Measurements from ENCODE around the gene DHRSX. TPM values are rescaled to one million over a fixed set of nuclear protein-coding genes. Genes with fewer than 3 reads are reported as not detected.

The DHRSX gene
- total and polyA plus RNA-seq, 10 of the 15 experiments (the other 5 are each of a cell fraction or from before 2014, with no cell fraction given) = 1.7 to 39.5 (median 16.5) TPM

- RAD21 ChIA-PET (ENCODE audit: unreplicated experiment) = no interaction called here
- H3K4me3 ChIP-seq = no peak overlapping the region
- no peaks in the 10 kb centered on the region for H4K20me1 ChIP-seq (ENCODE audit: control insufficient read depth, insufficient read depth)
- 92% methylated on average over 22 of the region's 22 CpGs for WGBS (ENCODE audit: insufficient coverage, insufficient replicate concordance, low lambda C conversion rate, missing lambda C conversion rate)
- in situ Hi-C loops (cut with MboI) = no loop called here
- DNase-seq (ENCODE audit: low read depth, low spot score) (no peak), FAIRE-seq (no peak), ATAC-seq (no peak)
- BruUV-seq (replicated peaks) = no TSS peak
- H3K36me3 ChIP-seq (ENCODE audit: control insufficient read depth in 2 of 2, insufficient read depth in 2 of 2, low read length in 1 of 2) = peaks cover 12 to 29% of the 10 kb centered on the region in 2 experiments; a peak in 3 of 4 replicates
- TF ChIP-seq BMI1 (IDR thresholded peaks at IDR 0.05; ENCODE audit: borderline replicate concordance) = no peak
- no peak for TF ChIP-seq POLR2AphosphoS5 (IDR thresholded peaks at IDR 0.05; ENCODE audit: low read length)
- no peak for TF ChIP-seq E2F8 (IDR thresholded peaks at IDR 0.05; ENCODE audit: low read depth, partially characterized antibody)
- TF ChIP-seq CREM (IDR thresholded peaks at IDR 0.05; ENCODE audit: low read depth) = no peak
- no peak for TF ChIP-seq PRDM15 (CRISPR knock-in tag; IDR thresholded peaks at IDR 0.05)
- TF ChIP-seq FOXK2 (IDR thresholded peaks at IDR 0.05) = no peak
- no peak for TF ChIP-seq E2F4 (IDR thresholded peaks at IDR 0.05; ENCODE audit: low read depth, low read length)
- TF ChIP-seq TAF1 (IDR thresholded peaks at IDR 0.05; ENCODE audit: borderline replicate concordance, low read depth, low read length) = no peak
- TF ChIP-seq CTCF (IDR thresholded peaks at IDR 0.05 in 2 of 3, conservative IDR thresholded peaks at IDR 0.05 in 1 of 3; ENCODE audit: control insufficient read depth in 2 of 3, extremely low read depth in 1 of 3, insufficient read depth in 1 of 3, low read depth in 3 of 3, low read length in 3 of 3) = no peak
- no peak for TF ChIP-seq NRF1 (conservative IDR thresholded peaks at IDR 0.05; ENCODE audit: low read depth, low read length)
- TF ChIP-seq TBL1XR1 (IDR thresholded peaks at IDR 0.05; ENCODE audit: low read depth, low read length) = no peak
- H3K27ac ChIP-seq (ENCODE audit: control insufficient read depth, insufficient read depth) = no peak overlapping the region
- H2AFZ ChIP-seq (ENCODE audit: control insufficient read depth, low read depth, low read length) = no peak overlapping the region
- peaks cover 30% of the 10 kb centered on the region for H3K79me2 ChIP-seq (ENCODE audit: control insufficient read depth, insufficient read depth, low read length)
- H3K4me2 ChIP-seq (ENCODE audit: control insufficient read depth, insufficient read depth) = no peak overlapping the region
- peaks cover 2% of the 10 kb centered on the region for H3K4me1 ChIP-seq (ENCODE audit: control insufficient read depth, insufficient read depth, low read length)
- SMC1A ChIA-PET (ENCODE audit: uncharacterized antibody, unreplicated experiment) = no interaction called here
- CTCF ChIA-PET = no interaction called here
- H3K9ac ChIP-seq (ENCODE audit: control insufficient read depth, insufficient read depth, low read length) = no peak overlapping the region
- POLR2A ChIA-PET = no interaction called here
- no peaks in the 10 kb centered on the region; the same call in 2 of the 3 replicates for H3K9me3 ChIP-seq (replicated peaks; ENCODE audit: control insufficient read depth, insufficient read depth, low read length)
- H3K27me3 ChIP-seq (replicated peaks in 1 of 2; ENCODE audit: control insufficient read depth in 2 of 2, insufficient read depth in 2 of 2, low read length in 1 of 2) = no peaks in the 10 kb centered on the region
- intact Hi-C loops (cut with micrococcal nuclease; ENCODE audit: unreplicated experiment) = no loop called here
Measured at GRCh38 chrX:2492531-2493218, 8.1 kb downstream of the DHRSX start.
